Stimulated activated CD4-positive, alpha-beta T cell treated with anti-CD3 and anti-CD28 coated beads, Interleukin-12 subunit alpha, Interleukin-12 subunit beta, amount 100 ng/mL, for 48 hours (primary cell): ENCODE measurements around the gene RNASE11.
"Not testable (repeated sequence)": the region's sequence is repeated elsewhere in the genome, so short reads cannot be mapped to it uniquely, and the experiment has no call there.

Experiments used
- DNase-seq, 3 donors: peaks; one replicate each; pipeline ENCODE4 v3.0.0-alpha.2; 2020; ENCODE audit warnings: low read depth in 2 of 3, low spot score in 1 of 3

The RNASE11 gene

GRCh38 chr14:20583142-20583541 lies 4.7 kb downstream of the RNASE11 start:
- DNase-seq, result no peak

GRCh38 chr14:20580242-20580641 lies 7.6 kb downstream of the RNASE11 start:
- DNase-seq, result no peak

- no peak for DNase-seq
Measured at GRCh38 chr14:20578784-20579502, 8.9 kb downstream of the RNASE11 start.

GRCh38 chr14:20578325-20578724 lies 9.5 kb downstream of the RNASE11 start:
- no peak for DNase-seq

- DNase-seq, result not testable (repeated sequence)
Measured at GRCh38 chr14:20572382-20572990, 15.3 kb downstream of the RNASE11 start.

GRCh38 chr14:20570720-20571119 lies 17.1 kb downstream of the RNASE11 start:
- not testable (repeated sequence) for DNase-seq

GRCh38 chr14:20569865-20570264 lies 17.9 kb downstream of the RNASE11 start:
- not testable (repeated sequence) for DNase-seq

- no peak for DNase-seq
Measured at GRCh38 chr14:20569066-20569465, 18.7 kb downstream of the RNASE11 start.

GRCh38 chr14:20568393-20568792 lies 19.4 kb downstream of the RNASE11 start:
- DNase-seq, result no peak

GRCh38 chr14:20567199-20567598 lies 20.6 kb downstream of the RNASE11 start:
- not testable (repeated sequence) for DNase-seq

GRCh38 chr14:20564501-20564997 lies 23.3 kb downstream of the RNASE11 start:
- DNase-seq, result no peak

GRCh38 chr14:20563971-20564370 lies 23.8 kb downstream of the RNASE11 start:
- DNase-seq, result no peak

- no peak for DNase-seq
Measured at GRCh38 chr14:20560961-20561360, 26.8 kb downstream of the RNASE11 start, which contains the start of gene RNASE9. Gene RNASE9, minus strand, starts transcription at chr14:20561047.

GRCh38 chr14:20559461-20559904 lies 28.3 kb downstream of the RNASE11 start:
- DNase-seq, result no peak

- no peak for DNase-seq
Measured at GRCh38 chr14:20557212-20557542, 30.6 kb downstream of the RNASE11 start.

GRCh38 chr14:20556500-20557211 lies 31.1 kb downstream of the RNASE11 start:
- DNase-seq, result no peak

- DNase-seq, result no peak
Measured at GRCh38 chr14:20555845-20556244, 32.0 kb downstream of the RNASE11 start.

- no peak for DNase-seq
Measured at GRCh38 chr14:20553024-20553423, 34.8 kb downstream of the RNASE11 start.

GRCh38 chr14:20551606-20552005 lies 36.2 kb downstream of the RNASE11 start:
- DNase-seq, result no peak

- no peak for DNase-seq
Measured at GRCh38 chr14:20550926-20551325, 36.9 kb downstream of the RNASE11 start.

GRCh38 chr14:20548414-20549158 lies 39.2 kb downstream of the RNASE11 start:
- DNase-seq, result no peak
